Central memory CD4-positive, alpha-beta T cell (primary cell): ENCODE results near the gene RIPK4.
"Not testable (repeated sequence)": the region's sequence is repeated elsewhere in the genome, so short reads cannot be mapped to it uniquely, and the experiment has no call there.

Source experiments
- DNase-seq: peaks from one replicate; pipeline ENCODE4 v3.0.0; 2022

RIPK4 gene

GRCh38 chr21:41794600-41794999 is 27.7 kb upstream of the RIPK4 start:
- no peak for DNase-seq

- no peak for DNase-seq
Measured at GRCh38 chr21:41792711-41793110, 25.9 kb upstream of the RIPK4 start.

DNA sequence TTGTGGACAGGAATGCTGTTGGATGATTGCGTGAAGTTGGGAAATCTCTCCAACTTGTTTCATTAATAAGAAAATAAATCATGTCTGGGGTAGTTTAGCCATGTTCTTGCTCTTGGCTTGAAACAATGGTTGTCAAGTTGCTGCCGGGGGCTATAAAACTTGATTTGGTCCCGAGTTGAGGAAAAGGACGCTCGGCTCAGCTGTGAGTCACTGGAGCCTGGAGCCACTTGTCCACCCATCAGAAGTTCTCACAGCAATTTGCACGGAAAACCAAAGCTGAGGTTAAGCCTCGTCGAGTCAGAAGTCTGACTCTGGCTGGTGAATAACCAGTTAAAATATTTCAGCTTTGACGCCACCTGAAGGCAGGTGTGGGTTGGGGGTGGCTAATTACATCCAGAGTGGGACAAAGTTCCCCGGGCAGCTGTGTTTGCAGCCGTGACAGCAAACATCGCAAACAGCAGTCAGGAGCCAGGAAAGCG is 19.7 kb upstream of the RIPK4 start:
- no peak for DNase-seq

DNA sequence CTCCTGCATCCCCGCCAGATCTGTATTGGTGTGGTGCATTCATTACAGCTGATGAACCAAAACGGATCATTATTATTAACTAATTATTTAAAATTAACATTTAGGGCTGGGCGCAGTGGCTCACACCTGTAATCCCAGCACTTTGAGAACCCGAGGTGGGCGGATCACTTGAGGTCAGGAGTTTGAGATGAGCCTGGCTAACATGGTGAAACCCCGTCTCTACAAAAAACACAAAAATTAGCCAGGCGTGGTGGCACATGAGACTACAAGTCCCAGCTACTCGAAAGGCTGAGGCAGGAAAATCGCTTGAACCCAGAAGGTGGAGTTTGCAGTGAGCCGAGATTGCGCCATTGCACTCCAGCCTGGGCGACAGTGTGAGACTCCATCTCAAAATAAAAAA is 18.4 kb upstream of the RIPK4 start:
- not testable (repeated sequence) for DNase-seq

- no peak for DNase-seq
Measured at GRCh38 chr21:41784456-41785102, 17.7 kb upstream of the RIPK4 start.

- DNase-seq, result no peak
Measured at GRCh38 chr21:41783476-41784180, 16.8 kb upstream of the RIPK4 start.

DNA sequence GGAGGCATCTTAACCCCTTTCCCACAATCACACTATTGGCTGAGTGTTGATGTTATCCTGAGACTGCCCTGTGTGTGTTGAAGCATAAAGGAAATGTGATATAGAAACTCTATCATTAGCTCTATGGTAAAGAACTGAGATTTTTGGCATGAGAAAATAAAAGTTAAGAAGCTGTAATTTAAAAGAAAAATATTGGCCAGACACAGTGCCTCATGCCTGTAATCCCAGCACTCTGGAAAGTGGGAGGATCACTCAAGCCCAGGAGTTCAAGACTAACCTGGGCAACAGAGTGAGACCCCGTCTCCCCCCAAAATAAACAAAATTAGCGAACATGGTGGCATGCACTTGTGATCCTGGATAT is 14.2 kb upstream of the RIPK4 start:
- no peak for DNase-seq

GRCh38 chr21:41780337-41781049 is 13.6 kb upstream of the RIPK4 start:
- DNase-seq, result no peak

- no peak for DNase-seq
Measured at GRCh38 chr21:41779659-41780058, 12.8 kb upstream of the RIPK4 start.

- no peak for DNase-seq
Measured at GRCh38 chr21:41778930-41779600, 12.2 kb upstream of the RIPK4 start.

- no peak for DNase-seq
Measured at GRCh38 chr21:41777951-41778815, 11.3 kb upstream of the RIPK4 start.

GRCh38 chr21:41776778-41777177 is 9.9 kb upstream of the RIPK4 start:
- no peak for DNase-seq

GRCh38 chr21:41775149-41775472 is 8.3 kb upstream of the RIPK4 start:
- no peak for DNase-seq

DNA sequence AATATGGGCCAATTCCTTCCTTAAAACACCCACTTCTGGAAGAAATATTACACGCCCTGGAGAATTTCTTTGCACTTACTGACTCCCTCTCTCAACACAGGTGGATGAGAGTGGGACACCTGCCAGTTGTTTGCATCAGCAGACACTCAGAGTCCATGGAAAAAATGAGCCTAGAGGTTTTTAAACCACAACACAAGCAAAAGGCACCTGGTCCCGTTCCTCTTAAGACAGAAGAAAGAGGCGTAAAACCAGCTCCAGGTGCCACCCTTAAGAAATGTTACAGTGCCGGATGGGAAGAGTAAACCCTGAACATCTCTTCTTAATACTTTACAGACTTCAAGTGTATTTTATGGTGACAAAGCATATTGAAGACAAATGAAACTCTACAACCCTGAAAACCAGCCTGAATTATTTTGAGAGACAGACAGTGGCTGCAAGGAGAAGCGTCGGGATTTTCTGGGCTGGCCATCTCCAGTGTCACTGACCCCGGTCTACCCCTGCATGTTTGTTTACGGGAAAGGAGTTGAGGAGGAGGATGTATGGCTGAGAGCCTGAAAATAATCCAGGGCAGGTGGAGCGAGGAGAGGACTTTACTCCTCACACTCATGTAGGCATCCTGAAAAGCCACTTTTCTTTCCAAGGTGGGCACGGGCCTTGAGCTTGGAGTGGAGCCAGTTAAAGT is 7.8 kb upstream of the RIPK4 start:
- no peak for DNase-seq

- no peak for DNase-seq
Measured at GRCh38 chr21:41772351-41773080, 5.7 kb upstream of the RIPK4 start.

- DNase-seq, result no peak
Measured at GRCh38 chr21:41771625-41771945, 4.7 kb upstream of the RIPK4 start.

DNA sequence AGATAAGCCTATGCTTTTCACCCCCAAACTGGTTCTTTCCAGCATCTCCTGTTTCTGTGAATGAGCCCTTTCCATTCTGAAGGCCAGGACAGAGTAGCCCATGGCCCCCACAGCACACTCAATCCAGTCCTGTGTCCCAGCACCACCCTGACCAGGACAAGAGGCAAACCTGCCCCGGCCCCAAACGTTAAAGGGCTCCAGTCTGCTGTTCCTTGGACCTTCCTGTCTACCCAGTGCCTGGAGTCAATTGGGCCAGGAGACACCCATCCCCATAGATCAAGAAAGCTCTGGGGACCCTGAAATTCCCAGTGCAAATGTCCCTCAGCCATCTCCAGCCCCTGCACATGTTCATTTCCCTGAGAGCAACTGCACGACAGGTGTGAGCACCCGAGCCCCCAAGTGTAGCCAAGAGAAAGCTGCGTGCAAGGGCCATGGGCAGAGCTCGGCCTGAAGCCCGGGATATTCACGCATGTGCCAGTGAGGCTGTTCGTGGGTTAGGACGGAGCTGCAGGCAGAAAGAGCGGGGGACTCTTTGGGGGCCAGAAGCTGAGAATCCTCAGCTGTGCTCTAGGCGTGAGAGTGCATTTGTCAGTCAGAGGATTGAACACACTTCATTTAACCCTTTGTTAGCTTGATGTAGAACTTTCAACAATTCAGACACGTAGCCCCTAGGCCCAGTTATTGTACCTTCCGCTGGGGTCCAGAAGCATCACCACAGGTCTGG is 4.2 kb upstream of the RIPK4 start:
- DNase-seq, result no peak

- DNase-seq, result no peak
Measured at GRCh38 chr21:41769933-41770332, 3.1 kb upstream of the RIPK4 start.

- DNase-seq, result no peak
Measured at GRCh38 chr21:41769521-41769920, 2.7 kb upstream of the RIPK4 start.

GRCh38 chr21:41769111-41769510 is 2.3 kb upstream of the RIPK4 start:
- no peak for DNase-seq
